Aorta (tissue), 5 donors: Measurements from ENCODE around the gene LRRTM3. TPM values are rescaled to one million over a fixed set of nuclear protein-coding genes. Genes with fewer than 3 reads are reported as not detected.

Source experiments
- ATAC-seq: fragments of 200-7000 bp; cut with Tn5 transposase; one replicate; pipeline ENCODE4 v1.9.1; 2022; ENCODE audit warnings: moderate library complexity; ENCODE audit not compliant: low FRiP score
- DNase-seq, 2 donors: peaks; one replicate each; pipeline ENCODE4 v3.0.0-alpha.2; 2020
- H3K27ac ChIP-seq, 2 donors: one replicate each; pipeline ENCODE4 v1.5.1; 2013; ENCODE audit warnings: low read length in 2 of 2, mild to moderate bottlenecking in 2 of 2, moderate library complexity in 2 of 2, control low read depth in 1 of 2, inconsistent platforms in 1 of 2, low read depth in 1 of 2
- H3K27me3 ChIP-seq, 2 donors: one replicate each; pipeline ENCODE4 v1.6.1; 2013; ENCODE audit warnings: control low read depth in 1 of 2, low read length in 1 of 2, mild to moderate bottlenecking in 1 of 2, moderate library complexity in 1 of 2; ENCODE audit not compliant: insufficient read depth in 2 of 2, control insufficient read depth in 1 of 2
- H3K36me3 ChIP-seq, 2 donors: one replicate each; pipeline ENCODE4 v1.6.1; 2013; ENCODE audit warnings: control low read depth in 1 of 2, low read length in 1 of 2, mild to moderate bottlenecking in 1 of 2; ENCODE audit not compliant: insufficient read depth in 2 of 2, control insufficient read depth in 1 of 2
- H3K4me1 ChIP-seq, 2 donors: one replicate each; pipeline ENCODE4 v1.6.1; 2013; ENCODE audit warnings: low read length in 2 of 2, control low read depth in 1 of 2, mild to moderate bottlenecking in 1 of 2, moderate library complexity in 1 of 2; ENCODE audit not compliant: insufficient read depth in 2 of 2, control insufficient read depth in 1 of 2
- H3K4me3 ChIP-seq, 2 donors: one replicate each; pipeline ENCODE4 v1.5.1; 2013; ENCODE audit warnings: low read length in 2 of 2, control low read depth in 1 of 2, mild to moderate bottlenecking in 1 of 2
- H3K9me3 ChIP-seq: one replicate; pipeline ENCODE4 v1.6.1; 2013; ENCODE audit warnings: mild to moderate bottlenecking, low read length; ENCODE audit not compliant: control insufficient read depth
- WGBS, 2 donors: extraction: QIAGEN DNeasy Blood & Tissue Kit; methylation state at CpG; one replicate each; pipeline ENCODE4 v1.1.7; 2013; 5-methylcytosine and 5-hydroxymethylcytosine counted together
- intact Hi-C, 2 donors: fragments of 100-400 bp; cut with DNase I; formaldehyde crosslinking; loops; one replicate each; pipeline versions ENCODE4 v1.14.2 to v1.15.0; 2022
- long read RNA-seq, 2 donors: library from polyadenylated mRNA; unstranded; transcript quantifications; one replicate each; pipeline ENCODE4 v2.0.0, GENCODE V29; 2020 to 2021
- polyA plus RNA-seq, 2 donors: library from polyadenylated mRNA; stranded (reverse); fragments of 200-250 nt; gene quantifications; one replicate each; pipeline ENCODE4 v1.2.3, GENCODE V29; 2013
- total RNA-seq, 2 donors: library from RNA; stranded (reverse); fragmentation: NEBNext Ultra II Directional; extraction: Animal tissue kit (Norgen Biotek cat#: 25700); gene quantifications; one replicate each; pipeline ENCODE4 v1.2.1, GENCODE V29; 2021
- donor health status: healthy with polysubstance abuse.
- donor health status: Bipolar disorder and iron deficiency.
- donor health status: DM: no; HTN: no; CAD: no.
- donor health status: DM: no; HTN: no; CAD: no.
- donor health status: DM: yes; HTN: yes; CAD: no.

LRRTM3 gene
- total RNA-seq: under 1 TPM; 0.06 to 0.93 TPM
- not detected for polyA plus RNA-seq
- long read RNA-seq, donor 1, partial matches to known transcripts: 0 of 2 reads
- long read RNA-seq, donor 1, other reads (novel, unspliced or antisense): 2 of 2 reads
- long read RNA-seq, donor 2, full-length matches to known transcripts: 1 of 6 reads
- long read RNA-seq, donor 2, partial matches to known transcripts: 0 of 6 reads
- long read RNA-seq, donor 2, other reads (novel, unspliced or antisense): 5 of 6 reads

GRCh38 chr10:66925896-66926715 is at the start of gene LRRTM3:
Gene LRRTM3, plus strand, starts transcription at chr10:66926036.
- Histone ChIP-seq H3K4me3 (no peak within 1 kb of the TSS), H3K27ac (no peak within 1 kb of the TSS), H3K36me3 (no peaks in the 10 kb centered on the region), H3K4me1 (no peaks in the 10 kb centered on the region), H3K27me3 (no peaks in the 10 kb centered on the region), H3K9me3 (no peaks in the 10 kb centered on the region)
- WGBS, 2 donors: 1 to 4% methylated on average over 16 of the region's 16 CpGs
- ATAC-seq (peak; percentile 71), DNase-seq (no peak)
- intact Hi-C loops: no loop called here

GRCh38 chr10:66877361-66877760 is 48.5 kb upstream of the LRRTM3 start:
- ATAC-seq: no peak
- WGBS, 2 donors: 69 to 79% methylated on average over 2 of the region's 2 CpGs

GRCh38 chr10:66880292-66880691 is 45.5 kb upstream of the LRRTM3 start:
- WGBS, 2 donors: 13 to 41% methylated on average over 1 of the region's 1 CpG
- ATAC-seq (no peak), DNase-seq (no peak)
- intact Hi-C loops: no loop called here
- H3K36me3 ChIP-seq: no peaks in the 10 kb centered on the region
- H3K4me1 ChIP-seq: no peaks in the 10 kb centered on the region
- no peaks in the 10 kb centered on the region for H3K27me3 ChIP-seq
- no peak overlapping the region for H3K27ac ChIP-seq
- H3K9me3 ChIP-seq: no peaks in the 10 kb centered on the region
- no peak overlapping the region for H3K4me3 ChIP-seq

More at GRCh38 chr10:66877361-66877760, 48.5 kb upstream of the LRRTM3 start:
- Histone ChIP-seq H3K4me3 (no peak overlapping the region), H3K27ac (no peak overlapping the region), H3K36me3 (no peaks in the 10 kb centered on the region), H3K4me1 (no peaks in the 10 kb centered on the region), H3K27me3 (no peaks in the 10 kb centered on the region), H3K9me3 (no peaks in the 10 kb centered on the region)
- no peak for DNase-seq
- intact Hi-C loops: no loop called here

GRCh38 chr10:66880826-66881225 is 45.0 kb upstream of the LRRTM3 start:
- intact Hi-C loops: no loop called here
- ATAC-seq: no peak
- Histone ChIP-seq H3K27me3 (no peaks in the 10 kb centered on the region), H3K9me3 (no peaks in the 10 kb centered on the region), H3K4me1 (no peaks in the 10 kb centered on the region), H3K4me3 (no peak overlapping the region), H3K36me3 (no peaks in the 10 kb centered on the region), H3K27ac (no peak overlapping the region)
- DNase-seq: no peak
- WGBS, 2 donors: 89% methylated on average over 2 of the region's 2 CpGs

- DNase-seq: no peak
- no peak for ATAC-seq
Measured at GRCh38 chr10:66881814-66882213, 44.0 kb upstream of the LRRTM3 start.

GRCh38 chr10:66882271-66882670 is 43.6 kb upstream of the LRRTM3 start:
- ATAC-seq (no peak), DNase-seq (no peak)
- H3K27ac ChIP-seq: no peak overlapping the region
- no peak overlapping the region for H3K4me3 ChIP-seq
- no peaks in the 10 kb centered on the region for H3K4me1 ChIP-seq
- H3K36me3 ChIP-seq: no peaks in the 10 kb centered on the region
- 87 to 91% methylated on average over 2 of the region's 2 CpGs for WGBS, 2 donors
- intact Hi-C loops: no loop called here
- no peaks in the 10 kb centered on the region for H3K9me3 ChIP-seq
- no peaks in the 10 kb centered on the region for H3K27me3 ChIP-seq

More at GRCh38 chr10:66881814-66882213, 44.0 kb upstream of the LRRTM3 start:
- intact Hi-C loops: no loop called here
- Histone ChIP-seq H3K4me1 (no peaks in the 10 kb centered on the region), H3K4me3 (no peak overlapping the region), H3K27me3 (no peaks in the 10 kb centered on the region), H3K36me3 (no peaks in the 10 kb centered on the region), H3K27ac (no peak overlapping the region), H3K9me3 (no peaks in the 10 kb centered on the region)
- WGBS, 2 donors: 58 to 59% methylated on average over 3 of the region's 3 CpGs

GRCh38 chr10:66886848-66887247 is 39.0 kb upstream of the LRRTM3 start:
- intact Hi-C loops: no loop called here
- Histone ChIP-seq H3K4me3 (no peak overlapping the region), H3K4me1 (no peaks in the 10 kb centered on the region), H3K27me3 (no peaks in the 10 kb centered on the region), H3K27ac (no peak overlapping the region), H3K9me3 (no peaks in the 10 kb centered on the region), H3K36me3 (no peaks in the 10 kb centered on the region)
- ATAC-seq: no peak
- no peak for DNase-seq

- 80 to 86% methylated on average over 1 of the region's 1 CpG for WGBS, 2 donors
- H3K36me3 ChIP-seq: no peaks in the 10 kb centered on the region
- H3K27ac ChIP-seq: no peak overlapping the region
- no peak overlapping the region for H3K4me3 ChIP-seq
- H3K9me3 ChIP-seq: no peaks in the 10 kb centered on the region
- intact Hi-C loops: no loop called here
- DNase-seq (no peak), ATAC-seq (no peak)
- no peaks in the 10 kb centered on the region for H3K4me1 ChIP-seq
- H3K27me3 ChIP-seq: no peaks in the 10 kb centered on the region
Measured at GRCh38 chr10:66888237-66888636, 37.6 kb upstream of the LRRTM3 start.

GRCh38 chr10:66892871-66893270 is 33.0 kb upstream of the LRRTM3 start:
- Histone ChIP-seq H3K4me3 (no peak overlapping the region), H3K36me3 (no peaks in the 10 kb centered on the region), H3K4me1 (no peaks in the 10 kb centered on the region), H3K27me3 (no peaks in the 10 kb centered on the region), H3K9me3 (no peaks in the 10 kb centered on the region), H3K27ac (no peak overlapping the region)
- no peak for DNase-seq
- 51 to 52% methylated on average over 2 of the region's 2 CpGs for WGBS, 2 donors
- ATAC-seq: no peak
- intact Hi-C loops: no loop called here
